Measurements from ENCODE around the gene SVOPL. TPM values are rescaled to one million over a fixed set of nuclear protein-coding genes. Genes with fewer than 3 reads are reported as not detected.

SVOPL gene
- total RNA-seq, 4 donors from 2014 or later: not detected

- TF ChIP-seq CTCF (IDR thresholded peaks at IDR 0.05; ENCODE audit: low read depth): no peak
Measured at GRCh38 chr7:138618933-138619332, 82.2 kb downstream of the SVOPL start.

GRCh38 chr7:138618506-138618905 lies 82.7 kb downstream of the SVOPL start:
- TF ChIP-seq CTCF (IDR thresholded peaks at IDR 0.05; ENCODE audit: low read depth): no peak

- TF ChIP-seq CTCF (IDR thresholded peaks at IDR 0.05; ENCODE audit: low read depth): no peak
Measured at GRCh38 chr7:138616085-138616484, 85.1 kb downstream of the SVOPL start.

GRCh38 chr7:138613630-138614029 lies 87.5 kb downstream of the SVOPL start:
- TF ChIP-seq CTCF (IDR thresholded peaks at IDR 0.05; ENCODE audit: low read depth): no peak

GRCh38 chr7:138610671-138611170 lies 90.4 kb downstream of the SVOPL start:
- TF ChIP-seq CTCF (IDR thresholded peaks at IDR 0.05; ENCODE audit: low read depth): no peak

GRCh38 chr7:138608275-138608674 lies 92.9 kb downstream of the SVOPL start:
- TF ChIP-seq CTCF (IDR thresholded peaks at IDR 0.05; ENCODE audit: low read depth): no peak

GRCh38 chr7:138607216-138608126 lies 93.7 kb downstream of the SVOPL start:
- TF ChIP-seq CTCF (IDR thresholded peaks at IDR 0.05; ENCODE audit: low read depth): no peak

Data from subcutaneous adipose tissue (tissue), 4 donors.